B cell (primary cell): ENCODE data around the gene NUP214. TPM values are rescaled to one million over a fixed set of nuclear protein-coding genes. Genes with fewer than 3 reads are reported as not detected.

ENCODE experiments used
- ATAC-seq: fragments of 200-7000 bp; cut with Tn5 transposase; one replicate; pipeline ENCODE4 v1.10.0; 2021; ENCODE audit warnings: low read depth, mild to moderate bottlenecking, moderate number of reproducible peaks, moderate library complexity
- CTCF ChIA-PET: fragments of 350-600 bp; sonication (Branson Sonifier 250); formaldehyde crosslinking; loops from one replicate; lab custom pipeline; 2021; ENCODE audit warnings: antibody characterized with exemption, inconsistent platforms; lab: Charles Lee
- POLR2A ChIA-PET: fragments of 350-600 bp; sonication (Branson Sonifier 250); formaldehyde crosslinking; loops from one replicate; lab custom pipeline; 2021; ENCODE audit warnings: antibody characterized with exemption; lab: Charles Lee
- DNase-seq: peaks from one replicate; pipeline ENCODE4 v3.0.0; 2013
- H2AFZ ChIP-seq: 2 replicates; pipeline ENCODE4 v1.6.1; 2012; ENCODE audit warnings: mild to moderate bottlenecking, low read depth, low read length; ENCODE audit not compliant: insufficient read depth, poor library complexity, severe bottlenecking
- H3K27ac ChIP-seq, 2 donors: 1 replicate in 1 of 2; 2 replicates in 1 of 2; pipeline ENCODE4 v1.5.1; 2012 to 2013; ENCODE audit warnings: low read length in 2 of 2, mild to moderate bottlenecking in 2 of 2, moderate library complexity in 1 of 2
- H3K27me3 ChIP-seq, 4 experiments: fragments of 200-600 bp in 1 of 4; sonication (generic) in 1 of 4; replicated peaks in 1 of 4; 1 replicate in 2 of 4; 2 replicates in 2 of 4; pipeline versions ENCODE4 v1.6.1 to v1.7.0; 2013 to 2016; ENCODE audit warnings: low read length in 3 of 4, mild to moderate bottlenecking in 2 of 4, mixed read lengths in 1 of 4, moderate library complexity in 1 of 4; ENCODE audit not compliant: insufficient read depth in 4 of 4, control insufficient read depth in 3 of 4; ENCODE audit errors: control extremely low read depth in 1 of 4
- H3K36me3 ChIP-seq, 2 experiments: replicated peaks in 1 of 2; 1 replicate in 1 of 2; 2 replicates in 1 of 2; pipeline versions ENCODE4 v1.6.1 to v1.7.1; 2013; ENCODE audit warnings: low read length in 1 of 2; ENCODE audit not compliant: insufficient read depth in 2 of 2, control insufficient read depth in 1 of 2; ENCODE audit errors: control extremely low read depth in 1 of 2, extremely low read depth in 1 of 2
- H3K4me1 ChIP-seq, 2 donors: fragments of 200-600 bp in 1 of 2; sonication (generic) in 1 of 2; 1 replicate in 1 of 2; 2 replicates in 1 of 2; pipeline versions ENCODE4 v1.5.1 to v1.6.1; 2013 to 2017; ENCODE audit warnings: low read length in 2 of 2; ENCODE audit not compliant: control insufficient read depth in 2 of 2, insufficient read depth in 2 of 2
- H3K4me2 ChIP-seq: replicated peaks from 2 replicates; pipeline ENCODE3; 2012; ENCODE audit warnings: mild to moderate bottlenecking, low read depth, low read length; ENCODE audit not compliant: poor library complexity, severe bottlenecking
- H3K4me3 ChIP-seq, 5 experiments: fragments of 200-600 bp in 1 of 5; sonication (generic) in 1 of 5; 1 replicate in 3 of 5; 2 replicates in 2 of 5; pipeline versions ENCODE4 v1.5.1 to v1.7.0; 2011 to 2016; ENCODE audit warnings: low read length in 4 of 5, mild to moderate bottlenecking in 4 of 5, low read depth in 2 of 5, control low read depth in 1 of 5, moderate library complexity in 1 of 5; ENCODE audit not compliant: insufficient read depth in 1 of 5; ENCODE audit errors: control extremely low read depth in 1 of 5, extremely low read depth in 1 of 5
- H3K79me2 ChIP-seq: fragments of 200-600 bp; sonication (generic); one replicate; pipeline ENCODE4 v1.6.0; 2016; ENCODE audit warnings: low read length; ENCODE audit not compliant: control insufficient read depth, insufficient read depth
- H3K9ac ChIP-seq: fragments of 200-600 bp; sonication (generic); 2 replicates; pipeline ENCODE4 v1.6.1; 2017; ENCODE audit warnings: mild to moderate bottlenecking, low read length, moderate library complexity
- H3K9me3 ChIP-seq, 3 donors: one replicate each; pipeline versions ENCODE4 v1.6.1 to v1.7.1; 2013; ENCODE audit warnings: low read length in 2 of 3; ENCODE audit not compliant: control insufficient read depth in 2 of 3, insufficient read depth in 1 of 3; ENCODE audit errors: control extremely low read depth in 1 of 3
- H4K20me1 ChIP-seq: 2 replicates; pipeline ENCODE4 v1.6.0; 2012; ENCODE audit warnings: mild to moderate bottlenecking, low read length; ENCODE audit not compliant: insufficient read depth, control insufficient read depth, poor library complexity, severe bottlenecking
- H3K27ac Mint-ChIP-seq: one replicate; pipeline ENCODE4 v1.8.0; 2021; ENCODE audit warnings: mixed read lengths
- H3K27me3 Mint-ChIP-seq: one replicate; pipeline ENCODE4 v1.8.0; 2021; ENCODE audit warnings: mixed read lengths
- H3K4me1 Mint-ChIP-seq: one replicate; pipeline ENCODE4 v1.8.0; 2021; ENCODE audit warnings: mixed read lengths
- H3K4me3 Mint-ChIP-seq: one replicate; pipeline ENCODE4 v1.8.0; 2021; ENCODE audit warnings: mixed read lengths
- H3K9me3 Mint-ChIP-seq: one replicate; pipeline ENCODE4 v1.8.0; 2022; ENCODE audit warnings: mixed read lengths; ENCODE audit not compliant: insufficient read depth
- EZH2 ChIP-seq: IDR thresholded peaks from 2 replicates; pipeline ENCODE4 v1.6.1; 2012; ENCODE audit warnings: borderline replicate concordance, low read depth, mild to moderate bottlenecking, moderate library complexity, low read length; ENCODE audit not compliant: insufficient read depth, poor library complexity, severe bottlenecking
- WGBS: methylation state at CpG from one replicate; pipeline ENCODE4 v1.1.5; 2013; ENCODE audit warnings: missing lambda C conversion rate; ENCODE audit not compliant: insufficient coverage; 5-methylcytosine and 5-hydroxymethylcytosine counted together
- intact Hi-C: fragments of 100-400 bp; cut with micrococcal nuclease; formaldehyde crosslinking; loops from one replicate; pipeline ENCODE4 v1.10.0; 2022
- polyA plus RNA-seq: library from polyadenylated mRNA; depleted of rRNA; stranded (reverse); fragments of >200 nt; gene quantifications from 2 replicates; pipeline ENCODE4 v1.2.3, GENCODE V29; 2012
- total RNA-seq, 2 donors: library from RNA; stranded (reverse); fragments of 120-200 nt in 1 of 2; gene quantifications; 1 replicate in 1 of 2; 2 replicates in 1 of 2; pipeline versions ENCODE4 v1.2.3 to v1.2.4, GENCODE V29; 2013 to 2022
- TF ChIP-seq, protein P1 (sequence below): fragments of 200-600 bp; IDR thresholded peaks from one replicate; pipeline ENCODE4 v1.8.0; 2022; ENCODE audit warnings: antibody characterized with exemption, mild to moderate bottlenecking

Gene NUP214
- total and polyA plus RNA-seq, 2 donors (not counting 1 experiment from before 2014, with no cell fraction given) = 19.0 to 94.6 TPM

DNA sequence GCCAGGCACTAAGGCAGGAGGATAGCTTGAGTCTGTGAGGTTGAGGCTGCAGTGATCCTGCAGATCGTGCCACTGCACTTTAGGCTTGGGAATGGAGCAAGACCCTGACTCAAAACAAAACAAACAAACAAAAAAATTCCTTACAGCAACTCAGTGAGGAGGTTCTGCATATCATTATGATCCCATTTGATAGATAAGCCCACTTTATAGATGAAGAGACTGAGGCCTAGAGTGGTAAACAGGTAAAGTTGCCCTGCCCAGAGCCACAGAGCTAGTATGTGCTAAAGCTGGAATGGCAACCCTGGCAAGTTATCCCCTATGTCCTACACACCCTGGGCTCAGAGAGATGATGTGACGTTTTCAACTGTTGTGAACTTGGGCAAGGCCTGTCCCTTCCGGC lies 21.9 kb upstream of the NUP214 start:
- no peak overlapping the region for H3K9ac ChIP-seq
- H3K36me3 ChIP-seq = no peaks in the 10 kb centered on the region
- intact Hi-C loops = no loop called here
- CTCF ChIA-PET = no interaction called here
- no peaks in the 10 kb centered on the region for H3K4me1 ChIP-seq
- H3K27me3 ChIP-seq = no peaks in the 10 kb centered on the region
- no peak overlapping the region for H3K27ac Mint-ChIP-seq
- no peak for DNase-seq
- 90% methylated on average over 2 of the region's 3 CpGs for WGBS
- H3K4me3 Mint-ChIP-seq = no peak overlapping the region
- no peak for TF ChIP-seq EZH2
- TF ChIP-seq, protein P1, sequence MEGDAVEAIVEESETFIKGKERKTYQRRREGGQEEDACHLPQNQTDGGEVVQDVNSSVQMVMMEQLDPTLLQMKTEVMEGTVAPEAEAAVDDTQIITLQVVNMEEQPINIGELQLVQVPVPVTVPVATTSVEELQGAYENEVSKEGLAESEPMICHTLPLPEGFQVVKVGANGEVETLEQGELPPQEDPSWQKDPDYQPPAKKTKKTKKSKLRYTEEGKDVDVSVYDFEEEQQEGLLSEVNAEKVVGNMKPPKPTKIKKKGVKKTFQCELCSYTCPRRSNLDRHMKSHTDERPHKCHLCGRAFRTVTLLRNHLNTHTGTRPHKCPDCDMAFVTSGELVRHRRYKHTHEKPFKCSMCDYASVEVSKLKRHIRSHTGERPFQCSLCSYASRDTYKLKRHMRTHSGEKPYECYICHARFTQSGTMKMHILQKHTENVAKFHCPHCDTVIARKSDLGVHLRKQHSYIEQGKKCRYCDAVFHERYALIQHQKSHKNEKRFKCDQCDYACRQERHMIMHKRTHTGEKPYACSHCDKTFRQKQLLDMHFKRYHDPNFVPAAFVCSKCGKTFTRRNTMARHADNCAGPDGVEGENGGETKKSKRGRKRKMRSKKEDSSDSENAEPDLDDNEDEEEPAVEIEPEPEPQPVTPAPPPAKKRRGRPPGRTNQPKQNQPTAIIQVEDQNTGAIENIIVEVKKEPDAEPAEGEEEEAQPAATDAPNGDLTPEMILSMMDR = no peak
- peaks cover 11% of the 10 kb centered on the region for H3K27me3 Mint-ChIP-seq
- POLR2A ChIA-PET = no interaction called here
- no peaks in the 10 kb centered on the region for H3K4me1 Mint-ChIP-seq
- H2AFZ ChIP-seq = no peak overlapping the region
- H3K4me2 ChIP-seq = no peak overlapping the region
- H3K9me3 Mint-ChIP-seq = no peaks in the 10 kb centered on the region
- H3K9me3 ChIP-seq = no peaks in the 10 kb centered on the region
- no peaks in the 10 kb centered on the region for H3K79me2 ChIP-seq
- no peak overlapping the region for H3K4me3 ChIP-seq
- ATAC-seq = no peak
- H4K20me1 ChIP-seq = no peaks in the 10 kb centered on the region
- no peak overlapping the region for H3K27ac ChIP-seq

DNA sequence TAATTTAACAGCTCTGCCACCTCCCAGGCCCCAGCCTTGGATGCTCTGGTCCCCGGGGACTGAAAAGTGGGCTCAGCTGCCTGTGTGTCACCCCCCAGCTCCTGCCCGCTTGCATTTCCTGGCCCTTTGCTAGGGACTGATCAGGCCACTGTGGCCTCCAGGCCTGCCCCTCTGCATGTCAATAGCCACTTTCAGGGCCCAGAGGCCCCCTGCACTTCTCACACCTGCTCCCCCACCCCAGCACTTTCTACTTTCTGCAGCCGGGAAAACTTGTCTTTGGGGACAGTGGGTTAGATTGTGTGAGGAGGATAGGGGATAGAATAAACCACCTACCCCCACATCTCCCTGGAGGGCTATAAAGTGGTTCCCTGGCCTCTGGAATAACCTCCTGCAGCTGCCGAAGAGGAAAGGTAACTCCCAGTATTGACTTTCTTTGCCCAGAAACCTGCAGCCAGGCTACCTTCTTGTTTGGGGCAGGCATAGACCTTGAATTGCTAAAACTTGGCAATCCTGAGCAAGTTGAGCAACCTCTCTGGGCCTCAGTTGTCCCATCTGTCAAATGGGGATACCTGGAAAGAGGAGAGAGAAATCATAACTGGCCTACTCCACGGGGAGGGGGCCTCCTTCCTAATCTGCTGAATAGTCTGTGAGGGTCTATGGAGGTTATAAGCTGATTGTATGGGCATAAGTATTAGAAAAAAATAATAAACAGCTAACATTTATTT lies 21.2 kb upstream of the NUP214 start:
- Histone ChIP-seq H3K36me3 (no peaks in the 10 kb centered on the region), H3K4me3 (no peak overlapping the region), H3K4me1 (no peaks in the 10 kb centered on the region), H3K9ac (no peak overlapping the region), H3K4me2 (no peak overlapping the region), H2AFZ (no peak overlapping the region), H3K27ac (no peak overlapping the region), H4K20me1 (no peaks in the 10 kb centered on the region), H3K79me2 (no peaks in the 10 kb centered on the region), H3K9me3 (no peaks in the 10 kb centered on the region), H3K27me3 (no peaks in the 10 kb centered on the region)
- CTCF ChIA-PET = interaction anchor here (0.6 kb wide), 1 partner anchor 238 kb away, joined by 3 read pairs; no protein-coding TSS in a partner anchor
- Mint-ChIP-seq H3K27ac (no peak overlapping the region), H3K9me3 (no peaks in the 10 kb centered on the region), H3K4me3 (no peak overlapping the region), H3K27me3 (peaks cover 6% of the 10 kb centered on the region), H3K4me1 (no peaks in the 10 kb centered on the region)
- intact Hi-C loops = no loop called here
- POLR2A ChIA-PET = no interaction called here
- ATAC-seq = no peak
- TF ChIP-seq, protein P1 = no peak
- no peak for TF ChIP-seq EZH2
- no peak for DNase-seq
- 61% methylated on average over 3 of the region's 5 CpGs for WGBS
